Measurements from ENCODE around the gene CDK8. TPM values are rescaled to one million over a fixed set of nuclear protein-coding genes. Genes with fewer than 3 reads are reported as not detected.

Gene CDK8
- total and polyA plus RNA-seq, 2 donors (not counting 1 experiment from before 2014, with no cell fraction given): 17.7 to 19.7 TPM

GRCh38 chr13:26262156-26262555 lies 8.2 kb downstream of the CDK8 start:
- no peak overlapping the region for H3K4me2 ChIP-seq (ENCODE audit: extremely low read depth, insufficient read depth, low read length)
- H3K36me3 ChIP-seq (ENCODE audit: control insufficient read depth, insufficient read depth, low read length): no peaks in the 10 kb centered on the region
- H3K9ac ChIP-seq (ENCODE audit: insufficient read depth, low read length): no peak overlapping the region
- H3K4me1 ChIP-seq (ENCODE audit: control insufficient read depth, extremely low read depth, insufficient read depth, low read length): no peaks in the 10 kb centered on the region
- DNase-seq (ENCODE audit: low read depth in 2 of 2): no peak
- H3K27me3 ChIP-seq (ENCODE audit: control insufficient read depth, insufficient read depth, low read length): no peaks in the 10 kb centered on the region
- H3K27ac ChIP-seq (ENCODE audit: insufficient read depth, low read length): no peak overlapping the region
- no peak overlapping the region for H3K4me3 ChIP-seq (replicated peaks in 1 of 4; ENCODE audit: control extremely low read depth in 1 of 4, insufficient read depth in 1 of 4, low read depth in 3 of 4, low read length in 4 of 4)
- H4K20me1 ChIP-seq (ENCODE audit: control insufficient read depth, extremely low read depth, insufficient read depth, low read length): no peaks in the 10 kb centered on the region
- H3K9me3 ChIP-seq (ENCODE audit: control insufficient read depth, insufficient read depth, low read depth, low read length): no peaks in the 10 kb centered on the region
- peaks cover 48% of the 10 kb centered on the region for H3K79me2 ChIP-seq (ENCODE audit: control insufficient read depth, insufficient read depth, low read length)
- TF ChIP-seq EZH2 (IDR thresholded peaks at IDR 0.05; ENCODE audit: low read length, missing control alignments) (no peak), CTCF (conservative IDR thresholded peaks at IDR 0.05 in 1 of 2, IDR thresholded peaks at IDR 0.05 in 1 of 2; ENCODE audit: low read depth in 1 of 2, low read length in 2 of 2) (no peak)
- H2AFZ ChIP-seq (ENCODE audit: low read length): no peak overlapping the region

- no peaks in the 10 kb centered on the region for H4K20me1 ChIP-seq (ENCODE audit: control insufficient read depth, extremely low read depth, insufficient read depth, low read length)
Observed at GRCh38 chr13:26266311-26266710, 12.4 kb downstream of the CDK8 start.

GRCh38 chr13:26270707-26271106 lies 16.8 kb downstream of the CDK8 start:
- Histone ChIP-seq H4K20me1 (ENCODE audit: control insufficient read depth, extremely low read depth, insufficient read depth, low read length) (no peaks in the 10 kb centered on the region), H3K36me3 (ENCODE audit: control insufficient read depth, insufficient read depth, low read length) (no peaks in the 10 kb centered on the region), H3K4me2 (ENCODE audit: extremely low read depth, insufficient read depth, low read length) (no peak overlapping the region), H3K27me3 (ENCODE audit: control insufficient read depth, insufficient read depth, low read length) (no peaks in the 10 kb centered on the region), H3K79me2 (ENCODE audit: control insufficient read depth, insufficient read depth, low read length) (peaks cover 14% of the 10 kb centered on the region), H3K9me3 (ENCODE audit: control insufficient read depth, insufficient read depth, low read depth, low read length) (no peaks in the 10 kb centered on the region), H3K4me1 (ENCODE audit: control insufficient read depth, extremely low read depth, insufficient read depth, low read length) (no peaks in the 10 kb centered on the region), H2AFZ (ENCODE audit: low read length) (no peak overlapping the region), H3K4me3 (replicated peaks in 1 of 4; ENCODE audit: control extremely low read depth in 1 of 4, insufficient read depth in 1 of 4, low read depth in 3 of 4, low read length in 4 of 4) (no peak overlapping the region), H3K27ac (ENCODE audit: insufficient read depth, low read length) (no peak overlapping the region), H3K9ac (ENCODE audit: insufficient read depth, low read length) (no peak overlapping the region)
- TF ChIP-seq CTCF (conservative IDR thresholded peaks at IDR 0.05 in 1 of 2, IDR thresholded peaks at IDR 0.05 in 1 of 2; ENCODE audit: low read depth in 1 of 2, low read length in 2 of 2) (no peak), EZH2 (IDR thresholded peaks at IDR 0.05; ENCODE audit: low read length, missing control alignments) (no peak)
- DNase-seq (ENCODE audit: low read depth in 2 of 2): no peak

More at GRCh38 chr13:26266311-26266710, 12.4 kb downstream of the CDK8 start:
- DNase-seq (ENCODE audit: low read depth in 2 of 2): no peak
- H3K9me3 ChIP-seq (ENCODE audit: control insufficient read depth, insufficient read depth, low read depth, low read length): no peaks in the 10 kb centered on the region
- H3K4me1 ChIP-seq (ENCODE audit: control insufficient read depth, extremely low read depth, insufficient read depth, low read length): no peaks in the 10 kb centered on the region
- no peak overlapping the region for H3K4me2 ChIP-seq (ENCODE audit: extremely low read depth, insufficient read depth, low read length)
- H3K27ac ChIP-seq (ENCODE audit: insufficient read depth, low read length): no peak overlapping the region
- H3K36me3 ChIP-seq (ENCODE audit: control insufficient read depth, insufficient read depth, low read length): no peaks in the 10 kb centered on the region
- no peak overlapping the region for H3K4me3 ChIP-seq (replicated peaks in 1 of 4; ENCODE audit: control extremely low read depth in 1 of 4, insufficient read depth in 1 of 4, low read depth in 3 of 4, low read length in 4 of 4)
- H3K9ac ChIP-seq (ENCODE audit: insufficient read depth, low read length): no peak overlapping the region
- peaks cover 36% of the 10 kb centered on the region for H3K79me2 ChIP-seq (ENCODE audit: control insufficient read depth, insufficient read depth, low read length)
- no peaks in the 10 kb centered on the region for H3K27me3 ChIP-seq (ENCODE audit: control insufficient read depth, insufficient read depth, low read length)
- no peak overlapping the region for H2AFZ ChIP-seq (ENCODE audit: low read length)
- TF ChIP-seq EZH2 (IDR thresholded peaks at IDR 0.05; ENCODE audit: low read length, missing control alignments) (no peak), CTCF (conservative IDR thresholded peaks at IDR 0.05 in 1 of 2, IDR thresholded peaks at IDR 0.05 in 1 of 2; ENCODE audit: low read depth in 1 of 2, low read length in 2 of 2) (no peak)
